22Rv1 (cell line): ENCODE data around the gene AADACL2.

ENCODE experiments used
- ZFX ChIP-seq: fragments of 450-650 bp; IDR thresholded peaks from 2 replicates; pipeline ENCODE4 v1.6.1; 2017; ENCODE audit warnings: antibody characterized with exemption, borderline replicate concordance
- TF ChIP-seq, protein P1 (sequence below): fragments of 450-650 bp; IDR thresholded peaks from 2 replicates; pipeline ENCODE4 v1.5.1; 2017; ENCODE audit warnings: mild to moderate bottlenecking

DNA sequence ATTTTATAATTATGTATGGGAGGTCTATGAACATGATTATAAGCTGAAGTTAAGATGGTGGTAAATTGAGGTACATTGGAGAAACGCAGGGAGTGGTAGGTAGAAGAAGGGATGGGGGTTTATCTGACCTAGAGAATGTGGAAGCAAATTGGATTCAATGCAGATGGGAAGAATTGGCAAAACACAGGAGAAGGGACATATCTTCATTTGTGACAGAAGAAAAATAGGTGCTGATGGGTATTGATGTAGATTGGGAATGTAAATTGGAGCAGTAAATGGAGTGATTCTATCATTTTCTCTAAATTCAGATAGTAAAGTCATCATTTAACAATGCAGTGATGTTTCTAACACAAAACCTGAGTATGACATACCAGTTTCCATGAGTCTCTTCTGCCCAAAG is 40.5 kb downstream of the AADACL2 start:
- TF ChIP-seq, protein P1, sequence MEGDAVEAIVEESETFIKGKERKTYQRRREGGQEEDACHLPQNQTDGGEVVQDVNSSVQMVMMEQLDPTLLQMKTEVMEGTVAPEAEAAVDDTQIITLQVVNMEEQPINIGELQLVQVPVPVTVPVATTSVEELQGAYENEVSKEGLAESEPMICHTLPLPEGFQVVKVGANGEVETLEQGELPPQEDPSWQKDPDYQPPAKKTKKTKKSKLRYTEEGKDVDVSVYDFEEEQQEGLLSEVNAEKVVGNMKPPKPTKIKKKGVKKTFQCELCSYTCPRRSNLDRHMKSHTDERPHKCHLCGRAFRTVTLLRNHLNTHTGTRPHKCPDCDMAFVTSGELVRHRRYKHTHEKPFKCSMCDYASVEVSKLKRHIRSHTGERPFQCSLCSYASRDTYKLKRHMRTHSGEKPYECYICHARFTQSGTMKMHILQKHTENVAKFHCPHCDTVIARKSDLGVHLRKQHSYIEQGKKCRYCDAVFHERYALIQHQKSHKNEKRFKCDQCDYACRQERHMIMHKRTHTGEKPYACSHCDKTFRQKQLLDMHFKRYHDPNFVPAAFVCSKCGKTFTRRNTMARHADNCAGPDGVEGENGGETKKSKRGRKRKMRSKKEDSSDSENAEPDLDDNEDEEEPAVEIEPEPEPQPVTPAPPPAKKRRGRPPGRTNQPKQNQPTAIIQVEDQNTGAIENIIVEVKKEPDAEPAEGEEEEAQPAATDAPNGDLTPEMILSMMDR, result no peak
- TF ChIP-seq ZFX, result no peak
